Vagina (tissue), 2 donors: Measurements from ENCODE around the gene IQSEC1.

Experiments used
- CTCF ChIP-seq, 3 experiments: fragments of 450-650 bp in 2 of 3; fragments of 200-600 bp in 1 of 3; sonication (generic) in 1 of 3; IDR thresholded peaks; one replicate each; pipeline ENCODE4 v1.5.1; 2017 to 2019; ENCODE audit warnings: antibody characterized with exemption in 3 of 3, mild to moderate bottlenecking in 2 of 3, moderate library complexity in 2 of 3
- POLR2A ChIP-seq, 2 donors: fragments of 450-650 bp; IDR thresholded peaks; one replicate each; pipeline ENCODE4 v1.6.1; 2017; ENCODE audit warnings: antibody characterized with exemption in 2 of 2, mild to moderate bottlenecking in 2 of 2, moderate library complexity in 2 of 2

- TF ChIP-seq CTCF (IDR thresholded peaks at IDR 0.05), result no peak
- no peak for TF ChIP-seq POLR2A (IDR thresholded peaks at IDR 0.05)
These were observed 202.3 kb downstream of the IQSEC1 start for GRCh38 chr3:12870942-12871341.
